Breast epithelium (tissue), 4 donors: Measurements from ENCODE around the gene SLC13A2. TPM values are rescaled to one million over a fixed set of nuclear protein-coding genes. Genes with fewer than 3 reads are reported as not detected.
A peak's percentile ranks its signal among the peaks of the same experiment; 100 is the strongest.
"Not testable (repeated sequence)": the region's sequence is repeated elsewhere in the genome, so short reads cannot be mapped to it uniquely, and the experiment has no call there.

Experiments
- DNase-seq, 2 donors: peaks; one replicate each; pipeline ENCODE4 v3.0.0-alpha.2; 2019; ENCODE audit warnings: low spot score in 2 of 2
- H3K27ac ChIP-seq, 2 donors: fragments of 200-600 bp; sonication (generic) in 1 of 2; one replicate each; pipeline ENCODE4 v1.5.1; 2016 to 2019; ENCODE audit warnings: mild to moderate bottlenecking in 1 of 2
- H3K27me3 ChIP-seq, 2 donors: fragments of 200-600 bp; sonication (generic) in 1 of 2; one replicate each; pipeline versions ENCODE4 v1.5.1 to v1.6.0; 2017 to 2019; ENCODE audit warnings: control low read depth in 1 of 2, mild to moderate bottlenecking in 1 of 2
- H3K36me3 ChIP-seq: fragments of 200-600 bp; one replicate; pipeline ENCODE4 v1.5.1; 2019
- H3K4me1 ChIP-seq, 2 donors: fragments of 200-600 bp; sonication (generic); one replicate each; pipeline ENCODE4 v1.5.1; 2016 to 2019; ENCODE audit warnings: control low read depth in 1 of 2
- H3K4me3 ChIP-seq, 3 donors: fragments of 200-600 bp; sonication (generic); 1 replicate in 2 of 3; 2 replicates in 1 of 3; pipeline ENCODE4 v1.5.1; 2016 to 2019; ENCODE audit warnings: mild to moderate bottlenecking in 3 of 3, moderate library complexity in 2 of 3
- H3K9me3 ChIP-seq, 2 donors: fragments of 200-600 bp; sonication (generic) in 1 of 2; one replicate each; pipeline ENCODE4 v1.5.1; 2016 to 2019; ENCODE audit warnings: control low read depth in 1 of 2
- POLR2A ChIP-seq: fragments of 450-650 bp; IDR thresholded peaks from one replicate; pipeline ENCODE4 v1.6.1; 2016; ENCODE audit warnings: antibody characterized with exemption, mild to moderate bottlenecking, moderate library complexity
- POLR2AphosphoS5 ChIP-seq, 3 donors: sonication (generic); formaldehyde crosslinking; IDR thresholded peaks; one replicate each; pipeline ENCODE4 v1.6.1; 2017; ENCODE audit warnings: antibody characterized with exemption in 3 of 3
- intact Hi-C: fragments of 100-400 bp; cut with DNase I; formaldehyde crosslinking; loops from one replicate; pipeline ENCODE4 v1.15.1; 2023; ENCODE audit warnings: low total_unique reads
- total RNA-seq, 3 donors: library from RNA; depleted of rRNA; stranded (reverse); fragments of >200 nt; gene quantifications; one replicate each; pipeline ENCODE4 v1.1.0, GENCODE V29; 2016
- TF ChIP-seq, protein P1 (sequence below), 3 donors: fragments of 450-650 bp; IDR thresholded peaks; one replicate each; pipeline ENCODE4 v1.5.1; 2016 to 2017; ENCODE audit warnings: antibody characterized with exemption in 3 of 3, mild to moderate bottlenecking in 3 of 3, moderate library complexity in 3 of 3

SLC13A2 gene, protein sequence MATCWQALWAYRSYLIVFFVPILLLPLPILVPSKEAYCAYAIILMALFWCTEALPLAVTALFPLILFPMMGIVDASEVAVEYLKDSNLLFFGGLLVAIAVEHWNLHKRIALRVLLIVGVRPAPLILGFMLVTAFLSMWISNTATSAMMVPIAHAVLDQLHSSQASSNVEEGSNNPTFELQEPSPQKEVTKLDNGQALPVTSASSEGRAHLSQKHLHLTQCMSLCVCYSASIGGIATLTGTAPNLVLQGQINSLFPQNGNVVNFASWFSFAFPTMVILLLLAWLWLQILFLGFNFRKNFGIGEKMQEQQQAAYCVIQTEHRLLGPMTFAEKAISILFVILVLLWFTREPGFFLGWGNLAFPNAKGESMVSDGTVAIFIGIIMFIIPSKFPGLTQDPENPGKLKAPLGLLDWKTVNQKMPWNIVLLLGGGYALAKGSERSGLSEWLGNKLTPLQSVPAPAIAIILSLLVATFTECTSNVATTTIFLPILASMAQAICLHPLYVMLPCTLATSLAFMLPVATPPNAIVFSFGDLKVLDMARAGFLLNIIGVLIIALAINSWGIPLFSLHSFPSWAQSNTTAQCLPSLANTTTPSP
- total RNA-seq, result 1 to 10 TPM in 1 of 3 donors, under 1 TPM in 1, not detected in 1; 0.66 to 4.0 TPM

DNA sequence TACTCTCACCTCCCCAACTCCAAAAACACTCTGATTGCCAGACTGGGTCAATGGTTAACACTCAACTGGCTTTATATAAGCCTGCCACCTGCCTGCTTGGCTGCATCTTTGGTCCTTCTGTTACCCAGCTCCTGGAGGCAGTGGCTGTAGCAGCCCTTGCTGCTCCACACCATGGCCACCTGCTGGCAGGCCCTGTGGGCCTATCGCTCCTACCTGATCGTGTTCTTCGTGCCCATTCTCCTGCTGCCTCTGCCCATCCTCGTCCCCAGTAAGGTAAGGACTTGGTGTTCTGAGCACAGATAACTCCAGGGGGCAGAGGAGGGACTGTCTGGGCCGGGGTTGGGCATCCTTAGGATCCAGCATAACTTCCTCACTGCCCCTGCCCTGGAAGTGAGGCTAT, at the start of gene SLC13A2:
Gene SLC13A2 (plus strand): TSS at position 103 of the 400 bp plus-strand sequence. CDS start 69 bp downstream, at position 172.
- Histone ChIP-seq H3K4me1 (peaks cover 0 to 27% of the 10 kb centered on the region in 2 donors), H3K36me3 (no peaks in the 10 kb centered on the region), H3K4me3 (peak within 1 kb of the TSS in 1 of 3 donors; percentile 7), H3K27me3 (no peaks in the 10 kb centered on the region), H3K27ac (peak within 1 kb of the TSS; percentile 75 to 85), H3K9me3 (no peaks in the 10 kb centered on the region)
- TF ChIP-seq POLR2A (no peak), POLR2AphosphoS5 (IDR thresholded peaks at IDR 0.05) (no peak)
- TF ChIP-seq, protein P1, sequence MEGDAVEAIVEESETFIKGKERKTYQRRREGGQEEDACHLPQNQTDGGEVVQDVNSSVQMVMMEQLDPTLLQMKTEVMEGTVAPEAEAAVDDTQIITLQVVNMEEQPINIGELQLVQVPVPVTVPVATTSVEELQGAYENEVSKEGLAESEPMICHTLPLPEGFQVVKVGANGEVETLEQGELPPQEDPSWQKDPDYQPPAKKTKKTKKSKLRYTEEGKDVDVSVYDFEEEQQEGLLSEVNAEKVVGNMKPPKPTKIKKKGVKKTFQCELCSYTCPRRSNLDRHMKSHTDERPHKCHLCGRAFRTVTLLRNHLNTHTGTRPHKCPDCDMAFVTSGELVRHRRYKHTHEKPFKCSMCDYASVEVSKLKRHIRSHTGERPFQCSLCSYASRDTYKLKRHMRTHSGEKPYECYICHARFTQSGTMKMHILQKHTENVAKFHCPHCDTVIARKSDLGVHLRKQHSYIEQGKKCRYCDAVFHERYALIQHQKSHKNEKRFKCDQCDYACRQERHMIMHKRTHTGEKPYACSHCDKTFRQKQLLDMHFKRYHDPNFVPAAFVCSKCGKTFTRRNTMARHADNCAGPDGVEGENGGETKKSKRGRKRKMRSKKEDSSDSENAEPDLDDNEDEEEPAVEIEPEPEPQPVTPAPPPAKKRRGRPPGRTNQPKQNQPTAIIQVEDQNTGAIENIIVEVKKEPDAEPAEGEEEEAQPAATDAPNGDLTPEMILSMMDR (IDR thresholded peaks at IDR 0.05), result no peak
- intact Hi-C loops, result no loop called here
- no peak for DNase-seq

DNA sequence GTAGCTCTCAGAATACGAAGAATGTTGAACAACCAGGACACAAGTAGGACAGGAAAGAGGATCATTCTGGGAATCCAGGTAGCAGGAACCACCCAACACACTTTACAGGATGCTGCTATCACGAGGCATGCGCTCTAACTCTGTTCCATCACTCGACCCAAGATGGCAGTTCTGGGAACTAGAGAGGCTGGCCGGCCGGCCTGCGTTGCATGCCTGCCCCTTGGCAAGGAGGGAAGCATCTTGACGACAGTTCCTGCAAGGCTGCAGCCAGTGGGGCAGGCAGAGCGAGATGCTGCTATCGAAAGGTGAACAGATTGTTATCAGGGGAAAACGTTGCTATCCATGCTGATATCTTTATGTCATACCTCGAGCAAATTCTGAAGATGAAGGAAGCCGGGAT, 48.2 kb upstream of the SLC13A2 start:
- Histone ChIP-seq H3K4me3 (no peak overlapping the region), H3K4me1 (no peaks in the 10 kb centered on the region), H3K27me3 (no peaks in the 10 kb centered on the region), H3K27ac (no peak overlapping the region), H3K36me3 (no peaks in the 10 kb centered on the region), H3K9me3 (no peaks in the 10 kb centered on the region)
- intact Hi-C loops, result no loop called here
- TF ChIP-seq, protein P1 (IDR thresholded peaks at IDR 0.05), result no peak
- TF ChIP-seq POLR2AphosphoS5 (IDR thresholded peaks at IDR 0.05) (no peak), POLR2A (no peak)
- no peak for DNase-seq

DNA sequence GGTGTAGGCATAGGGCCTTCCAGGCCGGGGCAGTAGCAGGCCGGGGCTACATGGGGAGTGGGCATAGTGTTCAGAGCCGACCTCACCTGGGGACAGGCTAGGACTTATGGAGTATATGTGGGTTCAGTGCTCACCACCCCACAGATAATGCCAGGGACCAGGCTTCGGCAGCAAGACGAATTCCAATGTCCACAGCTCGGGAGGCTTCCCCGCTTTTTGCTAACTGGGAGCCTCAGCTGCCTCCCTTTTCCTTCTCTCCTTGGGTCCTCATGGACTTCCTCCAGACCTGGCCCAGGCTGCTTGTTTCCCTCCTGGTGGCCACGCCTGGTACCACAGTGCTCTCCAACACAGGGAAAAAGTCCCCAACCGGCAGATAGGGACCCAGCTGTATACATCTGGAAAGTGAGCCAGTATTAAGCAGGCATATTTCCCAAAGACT, 47.3 kb upstream of the SLC13A2 start:
- DNase-seq, result no peak
- Histone ChIP-seq H3K27me3 (no peaks in the 10 kb centered on the region), H3K4me1 (no peaks in the 10 kb centered on the region), H3K4me3 (no peak overlapping the region), H3K27ac (no peak overlapping the region), H3K36me3 (no peaks in the 10 kb centered on the region), H3K9me3 (no peaks in the 10 kb centered on the region)
- TF ChIP-seq POLR2A, result no peak
- TF ChIP-seq, protein P1 (IDR thresholded peaks at IDR 0.05), result no peak
- TF ChIP-seq POLR2AphosphoS5 (IDR thresholded peaks at IDR 0.05), result no peak
- intact Hi-C loops, result no loop called here

DNA sequence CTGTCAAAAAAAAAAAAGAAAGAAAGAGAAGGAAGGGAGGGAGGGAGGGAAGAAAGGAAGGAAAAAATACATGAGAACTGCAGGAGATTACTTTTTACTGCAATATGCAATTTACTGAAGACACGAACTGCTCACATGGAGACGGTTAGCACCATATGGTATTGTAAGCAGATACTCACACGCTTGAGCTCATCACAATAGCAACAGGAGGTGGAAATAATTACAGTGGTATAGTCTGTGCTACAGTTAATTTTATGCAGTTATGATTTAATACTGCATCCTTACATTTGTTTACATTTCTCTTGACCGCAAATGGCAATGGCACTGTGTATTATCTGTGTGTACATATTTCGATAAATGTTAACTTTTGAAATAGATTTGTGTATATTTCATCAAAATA, 46.1 kb upstream of the SLC13A2 start:
- H3K27ac ChIP-seq, result no peak overlapping the region
- no peaks in the 10 kb centered on the region for H3K4me1 ChIP-seq
- H3K27me3 ChIP-seq, result no peaks in the 10 kb centered on the region
- DNase-seq, result no peak
- intact Hi-C loops, result no loop called here
- no peak for TF ChIP-seq POLR2A
- no peak for TF ChIP-seq POLR2AphosphoS5 (IDR thresholded peaks at IDR 0.05)
- TF ChIP-seq, protein P1 (IDR thresholded peaks at IDR 0.05), result no peak
- H3K9me3 ChIP-seq, result no peaks in the 10 kb centered on the region
- H3K36me3 ChIP-seq, result no peaks in the 10 kb centered on the region
- no peak overlapping the region for H3K4me3 ChIP-seq

DNA sequence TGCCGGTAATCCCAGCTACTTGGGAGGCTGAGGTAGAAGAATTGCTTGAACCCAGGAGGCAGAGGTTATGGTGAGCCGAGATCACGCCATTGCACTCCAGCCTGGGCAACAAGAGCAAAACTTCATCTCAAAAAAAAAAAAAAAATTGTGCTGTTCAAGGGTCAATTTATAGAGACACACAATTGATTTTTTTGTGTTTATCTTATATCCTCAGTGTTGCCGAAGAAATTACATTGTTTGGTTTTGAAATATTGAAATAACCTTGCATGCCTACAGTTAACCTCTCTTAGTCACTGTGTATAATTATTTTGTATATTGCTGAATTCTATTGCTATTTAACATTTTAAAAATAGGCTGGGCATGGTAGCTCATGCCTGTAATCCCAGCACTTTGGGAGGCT, 45.5 kb upstream of the SLC13A2 start:
- intact Hi-C loops, H3K27ac ChIP-seq, H3K36me3 ChIP-seq, DNase-seq, H3K27me3 ChIP-seq, H3K4me1 ChIP-seq, H3K4me3 ChIP-seq, H3K9me3 ChIP-seq: not testable (repeated sequence)
